HG02943 (cell line): ENCODE data around the gene AP3D1.
"Not testable (repeated sequence)": the region's sequence is repeated elsewhere in the genome, so short reads cannot be mapped to it uniquely, and the experiment has no call there.

Experiments
- ATAC-seq: cut with Tn5 transposase; IDR thresholded peaks from one replicate; pipeline ENCODE4 v1.9.1; 2021; ENCODE audit warnings: mild to moderate bottlenecking, low read depth, moderate library complexity; ENCODE audit not compliant: unreplicated experiment

The AP3D1 gene

GRCh38 chr19:2129892-2130770, 21.2 kb downstream of the AP3D1 start:
- no peak for ATAC-seq

GRCh38 chr19:2129486-2129885, 21.9 kb downstream of the AP3D1 start:
- no peak for ATAC-seq

GRCh38 chr19:2129022-2129421, 22.3 kb downstream of the AP3D1 start:
- ATAC-seq: no peak

GRCh38 chr19:2128252-2128651, 23.1 kb downstream of the AP3D1 start:
- not testable (repeated sequence) for ATAC-seq

- no peak for ATAC-seq
Measured at GRCh38 chr19:2127758-2128157, 23.6 kb downstream of the AP3D1 start.

- ATAC-seq: no peak
Measured at GRCh38 chr19:2126879-2127518, 24.4 kb downstream of the AP3D1 start.

- ATAC-seq: no peak
Measured at GRCh38 chr19:2123682-2124387, 27.5 kb downstream of the AP3D1 start.

GRCh38 chr19:2122982-2123381, 28.4 kb downstream of the AP3D1 start:
- no peak for ATAC-seq

- ATAC-seq: no peak
Measured at GRCh38 chr19:2122251-2122650, 29.1 kb downstream of the AP3D1 start.

GRCh38 chr19:2121416-2122051, 29.8 kb downstream of the AP3D1 start:
- no peak for ATAC-seq

GRCh38 chr19:2120821-2121220, 30.5 kb downstream of the AP3D1 start:
- no peak for ATAC-seq

- ATAC-seq: no peak
Measured at GRCh38 chr19:2119921-2120785, 31.2 kb downstream of the AP3D1 start.

- no peak for ATAC-seq
Measured at GRCh38 chr19:2118438-2118837, 32.9 kb downstream of the AP3D1 start.

- ATAC-seq: no peak
Measured at GRCh38 chr19:2117215-2117960, 34.0 kb downstream of the AP3D1 start.

- ATAC-seq: no peak
Measured at GRCh38 chr19:2116507-2116906, 34.9 kb downstream of the AP3D1 start.

GRCh38 chr19:2115911-2116426, 35.4 kb downstream of the AP3D1 start:
- ATAC-seq: no peak

- no peak for ATAC-seq
Measured at GRCh38 chr19:2115324-2115723, 36.0 kb downstream of the AP3D1 start.

- ATAC-seq: no peak
Measured at GRCh38 chr19:2114821-2115220, 36.5 kb downstream of the AP3D1 start.

- no peak for ATAC-seq
Measured at GRCh38 chr19:2114218-2114617, 37.1 kb downstream of the AP3D1 start.
